ENCODE measurements around the gene CTNNA2.

CTNNA2 gene

DNA sequence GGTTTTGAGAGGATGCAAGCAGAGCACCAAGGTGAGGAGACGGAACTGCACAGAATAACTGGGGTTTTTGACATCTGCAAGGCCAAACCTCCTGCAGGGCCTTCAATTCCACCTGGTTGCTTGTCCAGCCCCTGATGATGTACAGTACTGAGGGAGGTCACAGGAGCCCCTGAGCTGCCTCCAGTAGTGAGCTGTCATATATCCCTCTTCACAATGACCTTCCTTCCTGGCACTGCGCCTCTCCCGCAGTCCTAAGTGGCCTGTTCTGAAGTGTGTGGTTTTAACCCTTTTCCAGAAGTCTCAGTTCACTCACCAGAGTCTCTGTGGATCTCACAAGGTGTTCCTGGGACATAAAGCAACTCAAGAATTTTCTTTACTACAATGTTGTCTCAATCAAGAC, 746.4 kb downstream of the CTNNA2 start:
- no peak for DNase-seq (ENCODE audit: low spot score in 2 of 2)
- H3K9me3 Mint-ChIP-seq = no peaks in the 10 kb centered on the region
- no peaks in the 10 kb centered on the region for H3K27me3 Mint-ChIP-seq
- H3K4me1 Mint-ChIP-seq = no peaks in the 10 kb centered on the region
- ATAC-seq (ENCODE audit: low read depth) = no peak
- H3K36me3 Mint-ChIP-seq = no peaks in the 10 kb centered on the region
- H3K27ac Mint-ChIP-seq = no peak overlapping the region
- H3K4me3 Mint-ChIP-seq = no peak overlapping the region

DNA sequence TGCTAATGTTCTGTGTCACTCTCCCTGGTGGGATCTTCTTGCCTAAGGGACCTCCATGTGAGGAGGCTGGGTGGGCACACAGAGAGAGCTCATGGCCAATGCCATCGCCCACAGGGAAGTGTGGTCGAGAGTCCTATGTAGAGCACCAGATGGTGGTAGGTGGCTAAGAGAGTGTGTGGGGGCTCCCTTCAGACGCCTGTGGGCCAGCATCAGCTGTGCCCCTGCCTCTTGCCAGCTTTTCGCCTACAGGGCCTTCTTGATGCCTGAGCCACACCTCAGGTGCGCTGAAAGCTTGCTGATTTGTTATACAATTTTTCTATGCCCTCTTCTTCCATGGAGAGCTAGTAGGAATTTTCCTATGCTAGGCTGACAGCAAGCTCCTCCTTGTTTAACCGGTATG, 753.4 kb downstream of the CTNNA2 start:
- no peak for ATAC-seq (ENCODE audit: low read depth)
- Mint-ChIP-seq H3K36me3 (no peaks in the 10 kb centered on the region), H3K4me3 (no peak overlapping the region), H3K9me3 (peaks cover 5% of the 10 kb centered on the region), H3K27me3 (no peaks in the 10 kb centered on the region), H3K27ac (no peak overlapping the region), H3K4me1 (no peaks in the 10 kb centered on the region)
- no peak for DNase-seq (ENCODE audit: low spot score in 2 of 2)

DNA sequence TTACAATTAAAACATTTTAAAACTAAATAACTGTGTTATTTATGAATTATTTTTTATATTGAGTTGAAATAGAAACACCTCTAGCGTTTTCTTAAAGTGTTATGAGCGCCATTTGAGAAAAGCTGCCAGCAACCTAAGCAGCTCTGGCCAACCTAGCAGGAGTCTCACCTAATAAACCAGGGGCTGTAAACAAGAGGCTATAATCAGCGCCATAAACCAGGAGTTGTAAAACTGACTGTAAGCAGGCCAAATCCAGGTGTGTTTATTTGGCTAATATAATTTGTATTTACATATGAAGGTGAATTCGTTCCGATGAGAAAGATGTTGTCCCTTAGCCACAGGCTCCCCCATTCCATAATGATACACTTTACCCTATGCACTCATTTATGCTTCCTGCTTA, 757.0 kb downstream of the CTNNA2 start:
- no peak for ATAC-seq (ENCODE audit: low read depth)
- peaks cover 8% of the 10 kb centered on the region for H3K9me3 Mint-ChIP-seq
- no peaks in the 10 kb centered on the region for H3K4me1 Mint-ChIP-seq
- no peaks in the 10 kb centered on the region for H3K27me3 Mint-ChIP-seq
- no peak for DNase-seq (ENCODE audit: low spot score in 2 of 2)
- no peaks in the 10 kb centered on the region for H3K36me3 Mint-ChIP-seq
- no peak overlapping the region for H3K4me3 Mint-ChIP-seq
- no peak overlapping the region for H3K27ac Mint-ChIP-seq

DNA sequence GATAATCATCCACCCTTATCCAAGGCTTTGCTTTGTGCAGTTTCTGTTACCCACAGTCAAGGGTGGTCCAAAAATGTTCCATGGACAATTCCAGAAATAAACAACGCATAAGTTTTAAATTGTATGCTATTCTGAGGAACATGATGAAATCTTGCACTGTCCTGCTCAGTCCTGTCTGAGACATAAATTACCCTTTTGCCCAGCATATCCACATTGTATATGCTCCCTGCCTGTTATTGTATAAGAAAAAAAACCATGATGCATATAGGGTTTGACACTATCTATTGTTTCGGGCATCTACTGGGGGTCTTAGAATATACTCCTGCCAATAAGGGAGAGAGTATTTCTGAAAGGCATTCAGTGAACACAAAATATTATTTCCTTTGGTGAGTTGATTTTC, 767.7 kb downstream of the CTNNA2 start:
- no peaks in the 10 kb centered on the region for H3K27me3 Mint-ChIP-seq
- no peaks in the 10 kb centered on the region for H3K36me3 Mint-ChIP-seq
- no peak for DNase-seq (ENCODE audit: low spot score in 2 of 2)
- ATAC-seq (ENCODE audit: low read depth) = no peak
- H3K27ac Mint-ChIP-seq = no peak overlapping the region
- H3K4me1 Mint-ChIP-seq = no peaks in the 10 kb centered on the region
- peaks cover 6% of the 10 kb centered on the region for H3K9me3 Mint-ChIP-seq
- H3K4me3 Mint-ChIP-seq = no peak overlapping the region

DNA sequence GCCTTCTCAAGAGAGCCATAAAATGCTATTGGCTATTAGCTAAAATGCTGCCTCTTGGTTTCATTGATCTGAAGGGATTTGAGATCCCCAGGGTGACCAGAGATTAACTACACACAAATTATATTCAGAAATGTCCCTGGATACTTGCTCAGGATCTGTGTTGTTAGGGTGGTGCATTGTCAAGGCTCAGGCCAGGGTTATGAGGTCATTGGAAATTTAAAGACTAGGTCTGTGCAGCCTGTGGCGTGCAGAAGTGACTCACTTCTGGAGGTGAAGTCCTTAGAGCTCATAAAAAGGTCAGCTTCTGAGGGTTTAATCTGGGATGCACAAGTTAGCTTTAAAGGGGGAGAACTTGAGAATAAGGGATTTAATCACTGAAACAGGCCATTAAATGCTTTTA, 768.2 kb downstream of the CTNNA2 start:
- H3K36me3 Mint-ChIP-seq = no peaks in the 10 kb centered on the region
- H3K4me1 Mint-ChIP-seq = no peaks in the 10 kb centered on the region
- no peak overlapping the region for H3K4me3 Mint-ChIP-seq
- no peaks in the 10 kb centered on the region for H3K27me3 Mint-ChIP-seq
- DNase-seq (ENCODE audit: low spot score in 2 of 2) (no peak), ATAC-seq (ENCODE audit: low read depth) (no peak)
- no peak overlapping the region for H3K27ac Mint-ChIP-seq
- H3K9me3 Mint-ChIP-seq = peaks cover 6% of the 10 kb centered on the region

DNA sequence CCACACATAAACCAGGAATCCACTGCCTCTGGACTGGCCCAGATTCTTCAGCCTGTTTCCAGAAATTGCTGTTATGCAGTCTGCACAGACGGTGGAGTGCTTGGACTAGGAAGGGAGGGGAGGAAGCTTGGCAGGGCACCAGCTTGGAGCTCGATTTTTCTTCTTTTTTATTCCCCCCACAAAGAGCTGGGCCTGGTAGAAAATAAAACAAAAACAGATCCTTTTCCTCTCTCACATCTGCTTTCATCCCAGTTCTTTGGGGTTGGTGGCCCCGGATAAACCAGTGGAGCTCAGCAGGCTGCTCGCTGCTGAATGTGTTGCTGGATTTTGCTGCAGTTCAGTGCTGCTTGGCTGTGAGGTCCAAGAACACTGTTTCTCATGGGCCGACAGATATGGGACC, 775.7 kb downstream of the CTNNA2 start:
- Mint-ChIP-seq H3K27me3 (no peaks in the 10 kb centered on the region), H3K4me1 (no peaks in the 10 kb centered on the region), H3K27ac (no peak overlapping the region), H3K36me3 (no peaks in the 10 kb centered on the region), H3K9me3 (peaks cover 2% of the 10 kb centered on the region), H3K4me3 (no peak overlapping the region)
- DNase-seq (ENCODE audit: low spot score in 2 of 2) (no peak), ATAC-seq (ENCODE audit: low read depth) (no peak)

DNA sequence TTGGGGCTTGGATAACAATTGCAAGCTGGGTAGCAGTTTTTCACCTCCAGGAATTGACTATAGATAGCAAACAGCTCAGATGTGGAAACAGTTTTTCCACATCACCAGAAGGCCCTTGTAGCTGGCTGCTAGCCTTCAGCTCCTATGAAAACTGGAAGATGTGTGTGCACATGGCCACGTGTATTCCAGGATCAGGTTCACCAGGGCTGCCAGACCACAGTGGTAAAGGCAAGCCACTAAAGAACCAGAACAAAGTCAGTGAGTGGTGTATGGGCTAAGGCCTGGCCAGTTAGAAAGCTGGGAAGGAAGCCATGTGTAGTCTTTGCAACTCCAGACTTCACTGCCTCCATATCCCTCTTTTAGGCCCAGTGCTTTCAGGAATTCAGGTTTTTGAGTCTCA, 778.8 kb downstream of the CTNNA2 start:
- no peak for ATAC-seq (ENCODE audit: low read depth)
- H3K27me3 Mint-ChIP-seq = no peaks in the 10 kb centered on the region
- H3K4me3 Mint-ChIP-seq = no peak overlapping the region
- no peaks in the 10 kb centered on the region for H3K36me3 Mint-ChIP-seq
- no peak overlapping the region for H3K27ac Mint-ChIP-seq
- peaks cover 3% of the 10 kb centered on the region for H3K9me3 Mint-ChIP-seq
- no peaks in the 10 kb centered on the region for H3K4me1 Mint-ChIP-seq
- no peak for DNase-seq (ENCODE audit: low spot score in 2 of 2)

DNA sequence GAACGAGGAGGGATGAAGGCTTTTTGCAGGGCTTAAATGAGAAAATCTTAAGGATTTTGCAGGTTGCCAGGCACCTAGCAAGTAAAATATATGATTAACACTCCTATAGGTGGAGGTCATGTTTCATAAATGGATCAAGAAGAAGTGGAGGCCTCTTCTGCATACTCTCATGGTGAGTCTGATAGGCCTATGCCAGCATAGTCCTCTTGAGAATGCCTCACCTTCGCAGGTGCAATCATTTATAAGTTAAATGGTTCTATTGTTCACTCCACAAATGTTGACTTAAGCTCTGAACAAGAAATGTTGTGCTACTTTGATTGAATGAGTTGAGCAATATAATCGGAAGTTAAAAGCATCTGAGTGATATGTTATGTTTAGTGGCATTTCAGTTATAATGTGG, 779.6 kb downstream of the CTNNA2 start:
- Mint-ChIP-seq H3K9me3 (peaks cover 3% of the 10 kb centered on the region), H3K27me3 (no peaks in the 10 kb centered on the region), H3K36me3 (no peaks in the 10 kb centered on the region), H3K4me3 (no peak overlapping the region), H3K27ac (no peak overlapping the region), H3K4me1 (no peaks in the 10 kb centered on the region)
- ATAC-seq (ENCODE audit: low read depth) = no peak
- DNase-seq (ENCODE audit: low spot score in 2 of 2) = no peak

DNA sequence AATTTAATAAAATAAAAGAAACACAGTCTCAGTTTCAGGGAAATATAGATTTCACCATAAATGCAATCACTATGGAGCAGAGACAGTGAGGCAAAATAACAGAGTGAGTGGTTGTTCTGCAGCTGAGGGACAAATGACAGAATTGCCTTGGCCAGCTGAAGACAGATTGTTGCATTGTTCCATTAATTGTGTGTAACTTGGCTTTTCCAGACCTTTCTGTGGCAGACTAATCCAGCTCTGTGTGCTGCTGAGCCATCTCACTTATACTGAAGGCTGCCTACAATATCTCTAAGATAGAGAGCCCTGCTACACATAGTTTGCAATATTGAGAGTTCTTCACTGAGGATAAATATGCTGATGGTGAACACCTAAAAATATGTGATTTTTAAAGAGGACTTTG, 780.2 kb downstream of the CTNNA2 start:
- no peak overlapping the region for H3K4me3 Mint-ChIP-seq
- no peaks in the 10 kb centered on the region for H3K36me3 Mint-ChIP-seq
- DNase-seq (ENCODE audit: low spot score in 2 of 2) (no peak), ATAC-seq (ENCODE audit: low read depth) (no peak)
- no peak overlapping the region for H3K27ac Mint-ChIP-seq
- no peaks in the 10 kb centered on the region for H3K4me1 Mint-ChIP-seq
- no peaks in the 10 kb centered on the region for H3K27me3 Mint-ChIP-seq
- peaks cover 3% of the 10 kb centered on the region for H3K9me3 Mint-ChIP-seq

DNA sequence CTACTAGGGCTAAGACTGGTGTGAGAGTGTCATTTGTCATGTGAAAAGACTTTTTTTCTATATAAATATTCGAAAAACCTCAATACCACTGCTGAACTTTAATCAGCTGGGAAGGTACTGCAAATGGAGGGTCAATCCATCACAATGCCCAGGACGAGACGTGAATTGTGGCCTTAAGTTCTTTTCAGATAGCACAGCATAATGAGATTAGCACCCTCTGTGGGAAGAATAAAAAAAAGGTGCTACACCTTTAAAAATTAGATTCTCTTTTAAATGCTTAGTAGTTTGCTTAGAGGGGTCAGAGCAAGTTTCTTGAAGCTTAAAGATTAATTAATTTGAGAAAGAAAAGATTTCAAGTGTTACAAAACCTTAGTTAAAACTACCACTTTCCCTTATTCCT, 786.1 kb downstream of the CTNNA2 start:
- no peak overlapping the region for H3K4me3 Mint-ChIP-seq
- peaks cover 10% of the 10 kb centered on the region for H3K27me3 Mint-ChIP-seq
- no peaks in the 10 kb centered on the region for H3K9me3 Mint-ChIP-seq
- no peaks in the 10 kb centered on the region for H3K36me3 Mint-ChIP-seq
- no peaks in the 10 kb centered on the region for H3K4me1 Mint-ChIP-seq
- no peak overlapping the region for H3K27ac Mint-ChIP-seq
- DNase-seq (ENCODE audit: low spot score in 2 of 2) = no peak
- ATAC-seq (ENCODE audit: low read depth) = no peak

DNA sequence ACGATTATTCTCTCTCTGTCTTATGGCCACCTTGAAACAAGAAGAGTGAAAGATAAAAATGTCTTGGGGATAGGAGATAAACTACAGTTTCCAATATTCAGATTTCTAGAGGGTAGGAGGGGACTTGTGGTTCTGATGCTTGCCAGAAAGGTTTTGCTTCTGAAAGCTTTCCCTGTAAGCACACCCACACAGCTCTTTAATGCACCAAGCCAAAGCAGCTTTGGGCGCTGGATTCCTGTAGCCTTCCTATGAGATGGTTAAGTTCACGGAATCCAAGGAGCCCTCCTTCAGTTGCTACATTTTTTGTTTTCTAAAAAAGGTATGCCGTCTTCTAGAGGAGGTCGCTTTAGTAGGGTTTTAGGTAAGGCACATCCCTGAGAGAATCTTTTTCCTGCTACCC, 786.8 kb downstream of the CTNNA2 start:
- DNase-seq (ENCODE audit: low spot score in 2 of 2) (no peak), ATAC-seq (ENCODE audit: low read depth) (no peak)
- peaks cover 10% of the 10 kb centered on the region for H3K27me3 Mint-ChIP-seq
- H3K4me1 Mint-ChIP-seq = no peaks in the 10 kb centered on the region
- no peaks in the 10 kb centered on the region for H3K9me3 Mint-ChIP-seq
- no peaks in the 10 kb centered on the region for H3K36me3 Mint-ChIP-seq
- H3K4me3 Mint-ChIP-seq = no peak overlapping the region
- H3K27ac Mint-ChIP-seq = no peak overlapping the region

DNA sequence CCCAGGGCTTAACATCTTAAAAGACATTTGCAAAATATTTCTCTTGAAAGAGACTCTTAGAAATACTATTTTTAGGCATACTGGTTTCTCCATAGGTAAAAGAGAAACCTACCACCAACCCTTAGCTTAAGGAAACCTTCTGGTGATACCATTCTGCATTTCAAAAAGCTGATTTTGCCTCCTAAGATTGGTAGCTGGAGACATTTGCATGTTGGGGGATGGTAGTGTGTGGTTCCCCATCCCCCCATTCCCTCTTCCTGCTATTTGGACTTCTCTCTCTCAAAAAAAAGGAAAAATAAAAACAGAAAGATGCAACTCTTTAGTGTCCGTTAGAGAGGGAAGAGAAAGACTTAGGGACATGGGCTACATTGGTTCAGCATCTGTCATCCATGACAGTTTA, 787.5 kb downstream of the CTNNA2 start:
- Mint-ChIP-seq H3K9me3 (no peaks in the 10 kb centered on the region), H3K4me3 (no peak overlapping the region), H3K36me3 (no peaks in the 10 kb centered on the region), H3K27ac (no peak overlapping the region), H3K27me3 (peaks cover 12% of the 10 kb centered on the region), H3K4me1 (no peaks in the 10 kb centered on the region)
- ATAC-seq (ENCODE audit: low read depth) (no peak), DNase-seq (ENCODE audit: low spot score in 2 of 2) (no peak)

DNA sequence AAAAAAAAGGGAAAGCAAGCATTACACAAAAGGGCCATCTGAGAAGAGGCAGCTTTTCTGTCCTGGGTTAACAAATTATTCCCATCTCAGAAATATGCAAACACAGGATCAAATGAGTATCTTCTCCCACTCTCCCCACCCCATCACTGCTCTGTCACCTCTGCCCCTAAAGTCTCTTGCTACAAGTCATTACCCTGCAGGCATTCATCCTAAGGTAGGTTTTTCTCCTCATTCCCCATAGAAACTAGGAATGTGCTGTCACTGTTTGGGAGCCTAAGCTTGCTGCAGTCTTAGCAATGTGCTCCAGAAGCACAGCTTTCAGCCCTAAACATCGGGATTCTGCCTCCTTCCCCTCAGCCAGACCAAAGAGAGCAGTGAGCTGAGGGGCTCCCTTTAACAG, 788.1 kb downstream of the CTNNA2 start:
- Mint-ChIP-seq H3K9me3 (no peaks in the 10 kb centered on the region), H3K27me3 (peaks cover 12% of the 10 kb centered on the region), H3K4me1 (no peaks in the 10 kb centered on the region), H3K36me3 (no peaks in the 10 kb centered on the region), H3K27ac (no peak overlapping the region), H3K4me3 (no peak overlapping the region)
- DNase-seq (ENCODE audit: low spot score in 2 of 2) = no peak
- ATAC-seq (ENCODE audit: low read depth) = no peak

DNA sequence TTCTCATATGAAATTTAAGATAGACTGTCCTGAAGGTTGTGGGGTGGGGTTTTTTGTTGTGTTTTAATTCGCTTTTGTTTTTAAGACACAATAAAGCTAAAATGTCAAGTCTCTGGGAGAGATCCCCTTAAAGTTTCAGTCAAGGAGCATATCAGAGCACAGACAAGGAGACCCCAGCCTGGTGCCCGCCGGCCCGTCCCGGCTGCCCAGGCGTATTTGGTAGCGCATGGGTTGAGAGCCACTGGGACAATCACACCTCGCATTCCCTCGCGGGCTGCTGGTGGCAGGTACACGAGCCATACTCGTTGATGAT, 789.1 kb downstream of the CTNNA2 start:
- DNase-seq (ENCODE audit: low spot score in 2 of 2) (no peak), ATAC-seq (ENCODE audit: low read depth) (no peak)
- H3K27ac Mint-ChIP-seq = no peak overlapping the region
- no peaks in the 10 kb centered on the region for H3K4me1 Mint-ChIP-seq
- peaks cover 2% of the 10 kb centered on the region for H3K36me3 Mint-ChIP-seq
- H3K9me3 Mint-ChIP-seq = peaks cover 2% of the 10 kb centered on the region
- H3K27me3 Mint-ChIP-seq = peaks cover 12% of the 10 kb centered on the region
- no peak overlapping the region for H3K4me3 Mint-ChIP-seq

DNA sequence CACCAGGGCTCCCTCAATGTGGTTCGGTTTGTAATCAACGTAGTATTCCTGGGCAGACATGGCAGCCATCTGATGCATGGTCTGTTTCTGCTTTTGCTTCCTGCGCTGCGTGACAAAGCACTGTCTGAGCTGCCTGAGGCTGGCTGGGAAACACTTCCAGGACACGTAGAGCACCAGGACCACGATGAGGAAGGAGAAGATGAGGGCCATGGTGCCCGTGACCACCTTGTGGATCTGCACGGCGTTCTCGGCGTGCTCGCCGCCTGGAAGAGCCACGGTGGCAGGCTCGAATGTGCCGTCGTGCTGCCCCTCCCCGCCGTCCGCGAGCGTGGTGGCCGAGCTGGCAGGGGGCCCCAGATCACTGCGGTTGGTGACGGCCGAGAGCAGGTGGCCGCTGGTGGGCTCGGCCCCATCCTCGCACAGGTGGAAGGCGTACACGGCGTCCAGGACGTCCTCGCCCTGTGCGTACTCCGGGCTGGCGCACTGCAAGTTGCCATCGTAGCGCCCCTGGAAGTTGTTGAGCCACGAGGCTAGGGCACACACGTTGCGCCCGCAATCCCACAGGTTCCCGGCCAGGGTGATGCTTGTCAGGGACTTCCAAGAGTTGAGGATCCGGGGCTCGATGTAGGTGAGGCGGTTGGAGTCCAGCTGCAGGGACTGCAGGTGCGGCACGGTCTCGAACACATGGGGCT, 789.6 kb downstream of the CTNNA2 start:
- no peak overlapping the region for H3K4me3 Mint-ChIP-seq
- H3K27me3 Mint-ChIP-seq = peaks cover 12% of the 10 kb centered on the region
- ATAC-seq (ENCODE audit: low read depth) = no peak
- DNase-seq (ENCODE audit: low spot score in 2 of 2) = no peak
- no peaks in the 10 kb centered on the region for H3K4me1 Mint-ChIP-seq
- peaks cover 2% of the 10 kb centered on the region for H3K36me3 Mint-ChIP-seq
- H3K27ac Mint-ChIP-seq = no peak overlapping the region
- peaks cover 2% of the 10 kb centered on the region for H3K9me3 Mint-ChIP-seq
